ENCODE measurements around the gene ANKRD13C.

The ANKRD13C gene

DNA sequence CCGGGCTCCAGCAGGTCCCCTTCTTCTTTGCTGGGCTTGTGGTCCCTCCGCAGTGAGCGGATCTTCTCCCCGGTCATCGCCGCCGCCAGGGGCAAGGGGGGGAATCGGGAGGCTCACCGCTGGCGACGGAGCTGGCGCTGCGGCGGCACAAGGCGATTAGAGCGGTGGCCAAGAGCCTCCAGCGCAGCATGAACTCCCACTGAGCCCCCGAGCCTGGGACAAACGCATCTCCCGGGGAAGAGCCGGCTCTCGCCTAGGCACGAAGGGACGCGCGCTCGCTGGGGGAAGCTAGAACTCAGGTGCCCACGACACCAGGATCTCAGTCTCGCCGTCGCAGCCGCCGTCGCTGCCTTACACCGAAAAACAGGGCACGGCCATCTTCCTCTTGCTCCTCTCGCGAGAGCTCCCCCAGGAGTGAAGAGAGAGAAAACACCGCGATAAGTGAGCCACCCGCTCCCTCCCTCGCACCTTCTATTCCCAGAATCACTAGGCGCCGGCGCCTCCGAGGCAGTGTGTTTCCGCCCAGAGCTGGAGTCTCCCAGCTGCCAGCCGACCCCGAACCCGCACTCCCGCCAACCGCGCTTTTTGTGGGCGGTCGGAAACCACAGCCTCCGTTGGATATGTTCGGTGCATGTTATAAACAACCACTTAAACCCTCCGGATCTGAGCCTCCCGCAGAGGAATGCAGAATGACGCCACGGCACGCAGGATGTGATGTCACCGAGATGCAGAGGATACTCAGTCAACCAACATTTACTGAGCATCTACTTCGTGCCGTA is at the start of gene ANKRD13C:
TSS of gene ANKRD13C (minus strand) at position 391 of the 779 bp plus-strand sequence. CDS start at position 77, 314 bp downstream.
- TF ChIP-seq, protein P1, sequence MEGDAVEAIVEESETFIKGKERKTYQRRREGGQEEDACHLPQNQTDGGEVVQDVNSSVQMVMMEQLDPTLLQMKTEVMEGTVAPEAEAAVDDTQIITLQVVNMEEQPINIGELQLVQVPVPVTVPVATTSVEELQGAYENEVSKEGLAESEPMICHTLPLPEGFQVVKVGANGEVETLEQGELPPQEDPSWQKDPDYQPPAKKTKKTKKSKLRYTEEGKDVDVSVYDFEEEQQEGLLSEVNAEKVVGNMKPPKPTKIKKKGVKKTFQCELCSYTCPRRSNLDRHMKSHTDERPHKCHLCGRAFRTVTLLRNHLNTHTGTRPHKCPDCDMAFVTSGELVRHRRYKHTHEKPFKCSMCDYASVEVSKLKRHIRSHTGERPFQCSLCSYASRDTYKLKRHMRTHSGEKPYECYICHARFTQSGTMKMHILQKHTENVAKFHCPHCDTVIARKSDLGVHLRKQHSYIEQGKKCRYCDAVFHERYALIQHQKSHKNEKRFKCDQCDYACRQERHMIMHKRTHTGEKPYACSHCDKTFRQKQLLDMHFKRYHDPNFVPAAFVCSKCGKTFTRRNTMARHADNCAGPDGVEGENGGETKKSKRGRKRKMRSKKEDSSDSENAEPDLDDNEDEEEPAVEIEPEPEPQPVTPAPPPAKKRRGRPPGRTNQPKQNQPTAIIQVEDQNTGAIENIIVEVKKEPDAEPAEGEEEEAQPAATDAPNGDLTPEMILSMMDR (conservative IDR thresholded peaks at IDR 0.05), result no peak; the same call in 1 of the 2 replicates
- 0 out of 2 replicates have a peak, but pooled peaks have one; percentile 1 for TF ChIP-seq ZFX (IDR thresholded peaks at IDR 0.05)

DNA sequence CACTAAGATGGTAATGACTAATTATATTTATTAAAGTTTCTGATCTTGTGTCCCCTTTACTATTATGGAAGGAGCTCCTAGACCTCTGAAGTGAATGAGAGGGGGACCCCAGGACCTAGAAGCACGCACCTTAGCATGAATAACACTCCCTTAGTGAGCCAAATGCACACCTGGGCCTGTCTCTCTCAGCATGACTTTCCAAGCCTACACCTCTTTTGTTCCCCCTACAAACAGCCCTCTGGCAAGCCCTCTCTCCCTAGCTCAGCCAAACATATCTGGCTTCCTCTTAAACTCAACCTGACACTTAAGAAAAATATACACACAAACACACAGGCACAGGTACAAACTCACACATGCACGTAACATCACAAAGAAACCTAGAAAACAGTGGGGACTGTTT is 49.2 kb upstream of the ANKRD13C start:
- TF ChIP-seq, protein P1 (conservative IDR thresholded peaks at IDR 0.05), result no peak
- TF ChIP-seq ZFX (IDR thresholded peaks at IDR 0.05), result no peak
- no peak overlapping the region for H3K27ac ChIP-seq

More for the DNA sequence above, at the start of gene ANKRD13C:
- H3K27ac ChIP-seq, result peak within 1 kb of the TSS; percentile 86

- TF ChIP-seq ZFX (IDR thresholded peaks at IDR 0.05), result no peak
- TF ChIP-seq, protein P1 (conservative IDR thresholded peaks at IDR 0.05), result no peak
- no peak overlapping the region for H3K27ac ChIP-seq
These were observed 47.5 kb upstream of the ANKRD13C start for GRCh38 chr1:70401974-70402373.

DNA sequence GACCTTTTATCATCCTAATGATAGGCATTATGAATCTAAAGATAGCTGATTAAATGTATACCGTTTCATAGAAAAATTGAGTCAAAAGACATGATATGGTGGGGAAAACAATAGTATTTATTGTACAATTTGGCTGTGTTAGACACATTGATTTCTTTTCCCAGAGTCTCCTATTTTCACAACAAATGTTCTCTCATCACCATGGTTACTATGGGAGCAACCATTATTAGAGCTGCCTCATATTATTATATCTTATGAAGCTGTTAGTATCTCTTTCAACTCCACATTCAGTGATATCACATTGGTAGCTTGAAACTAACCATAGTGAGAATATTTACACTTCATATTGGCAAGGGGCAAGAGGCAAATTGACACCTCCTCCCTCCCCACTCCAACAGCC is 45.8 kb upstream of the ANKRD13C start:
- H3K27ac ChIP-seq, result no peak overlapping the region
- TF ChIP-seq, protein P1 (conservative IDR thresholded peaks at IDR 0.05), result no peak
- no peak for TF ChIP-seq ZFX (IDR thresholded peaks at IDR 0.05)

DNA sequence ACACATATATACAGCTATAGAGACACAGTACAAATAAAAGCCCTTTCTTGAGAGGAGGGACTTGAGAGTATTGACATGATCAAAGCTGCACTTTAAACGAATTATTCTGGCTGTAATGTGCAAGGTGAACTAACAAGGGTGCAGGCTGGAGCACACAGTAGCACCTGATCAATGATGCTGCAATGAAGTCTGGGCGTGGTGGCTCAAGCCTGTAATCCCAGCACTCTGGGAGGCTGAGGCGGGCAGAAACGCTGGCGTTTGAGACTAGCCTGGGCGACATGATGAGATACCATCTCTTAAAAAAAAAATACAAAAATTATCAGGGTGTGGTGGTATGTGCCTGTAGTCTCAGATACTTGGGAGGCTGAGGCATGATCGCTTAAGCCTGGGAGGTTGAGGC is 42.5 kb upstream of the ANKRD13C start:
- TF ChIP-seq, protein P1 (conservative IDR thresholded peaks at IDR 0.05), result no peak
- no peak overlapping the region for H3K27ac ChIP-seq

DNA sequence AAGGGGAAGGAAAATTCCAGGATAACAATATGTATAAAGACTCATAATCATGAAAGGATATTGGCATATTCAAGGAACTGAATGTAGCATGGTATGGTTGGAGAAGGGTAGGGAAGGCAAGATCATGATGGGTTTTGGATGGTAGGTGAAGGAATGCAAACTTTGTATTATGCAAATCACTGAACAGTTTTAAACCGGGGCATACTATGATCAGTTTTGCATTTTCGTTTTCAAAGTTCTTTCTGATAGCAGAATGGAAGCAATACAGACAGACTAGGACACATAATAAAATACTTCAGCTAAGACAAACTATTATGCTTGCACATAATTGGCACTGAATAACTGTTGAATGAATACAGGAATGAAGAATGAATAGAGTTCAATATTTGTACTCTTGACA is 42.1 kb upstream of the ANKRD13C start:
- no peak for TF ChIP-seq ZFX (IDR thresholded peaks at IDR 0.05)
- TF ChIP-seq, protein P1 (conservative IDR thresholded peaks at IDR 0.05), result no peak
- no peak overlapping the region for H3K27ac ChIP-seq

GRCh38 chr1:70392626-70393025 is 38.1 kb upstream of the ANKRD13C start:
- no peak overlapping the region for H3K27ac ChIP-seq
- TF ChIP-seq, protein P1 (conservative IDR thresholded peaks at IDR 0.05), result no peak
- no peak for TF ChIP-seq ZFX (IDR thresholded peaks at IDR 0.05)

Measured in C4-2B (cell line).